ENCODE measurements around the gene GOLPH3.

GRCh38 chr5:32163785-32164184, 10.3 kb downstream of the GOLPH3 start:
- no peak for TF ChIP-seq CTCF (IDR thresholded peaks at IDR 0.05)
- TF ChIP-seq POLR2A (IDR thresholded peaks at IDR 0.05), result no peak
